ENCODE results near the gene GTPBP8.

GTPBP8 gene

DNA sequence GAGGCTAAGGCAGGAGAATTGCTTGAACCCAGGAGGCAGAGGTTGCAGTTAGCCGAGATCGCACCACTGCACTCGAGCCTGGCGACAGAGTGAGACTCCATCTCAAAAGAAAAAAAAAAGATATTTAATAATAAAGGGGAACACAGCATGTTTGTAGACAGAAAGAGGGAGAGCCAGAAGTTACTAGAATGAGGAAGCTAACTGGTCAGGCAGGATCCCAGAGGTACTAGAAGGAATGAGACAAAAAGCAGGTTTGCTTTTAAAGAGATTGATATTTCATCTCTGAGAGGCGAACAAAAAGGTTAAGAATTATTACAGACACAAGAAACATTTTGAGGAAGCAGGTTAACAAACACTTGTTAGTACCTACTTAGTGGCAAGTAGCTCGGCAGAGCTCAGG lies 25.1 kb upstream of the GTPBP8 start:
- no peaks in the 10 kb centered on the region for H3K27me3 ChIP-seq (replicated peaks; ENCODE audit: control insufficient read depth, insufficient read depth, low read length)
- H3K36me3 ChIP-seq (ENCODE audit: control insufficient read depth, insufficient read depth, low read length) = no peaks in the 10 kb centered on the region
- DNase-seq (ENCODE audit: extremely low read depth, insufficient read length) = no peak
- no peak overlapping the region for H3K4me3 ChIP-seq (replicated peaks; ENCODE audit: low read depth, low read length)
- TF ChIP-seq, protein P1, sequence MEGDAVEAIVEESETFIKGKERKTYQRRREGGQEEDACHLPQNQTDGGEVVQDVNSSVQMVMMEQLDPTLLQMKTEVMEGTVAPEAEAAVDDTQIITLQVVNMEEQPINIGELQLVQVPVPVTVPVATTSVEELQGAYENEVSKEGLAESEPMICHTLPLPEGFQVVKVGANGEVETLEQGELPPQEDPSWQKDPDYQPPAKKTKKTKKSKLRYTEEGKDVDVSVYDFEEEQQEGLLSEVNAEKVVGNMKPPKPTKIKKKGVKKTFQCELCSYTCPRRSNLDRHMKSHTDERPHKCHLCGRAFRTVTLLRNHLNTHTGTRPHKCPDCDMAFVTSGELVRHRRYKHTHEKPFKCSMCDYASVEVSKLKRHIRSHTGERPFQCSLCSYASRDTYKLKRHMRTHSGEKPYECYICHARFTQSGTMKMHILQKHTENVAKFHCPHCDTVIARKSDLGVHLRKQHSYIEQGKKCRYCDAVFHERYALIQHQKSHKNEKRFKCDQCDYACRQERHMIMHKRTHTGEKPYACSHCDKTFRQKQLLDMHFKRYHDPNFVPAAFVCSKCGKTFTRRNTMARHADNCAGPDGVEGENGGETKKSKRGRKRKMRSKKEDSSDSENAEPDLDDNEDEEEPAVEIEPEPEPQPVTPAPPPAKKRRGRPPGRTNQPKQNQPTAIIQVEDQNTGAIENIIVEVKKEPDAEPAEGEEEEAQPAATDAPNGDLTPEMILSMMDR (IDR thresholded peaks at IDR 0.05; ENCODE audit: insufficient read depth, low read length, poor library complexity, severe bottlenecking) = no peak

DNA sequence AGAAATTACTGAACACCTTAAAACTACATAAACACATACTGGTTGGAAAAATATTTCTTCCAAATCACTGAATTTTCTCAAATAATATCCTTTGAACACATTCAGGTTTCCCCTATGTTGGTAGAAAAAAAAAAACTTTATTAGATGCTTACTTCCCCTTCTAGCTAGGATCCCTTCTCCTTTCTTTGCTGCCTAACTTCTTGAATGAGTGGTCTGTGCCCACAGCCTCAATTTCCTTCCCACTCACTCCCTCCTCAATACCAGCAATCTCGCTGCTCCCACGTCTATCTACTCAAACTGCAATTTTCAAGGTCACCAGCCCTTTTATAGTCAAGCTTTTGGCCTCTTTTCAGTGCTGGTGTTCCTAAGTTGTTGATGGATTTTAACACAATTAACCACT lies 24.2 kb upstream of the GTPBP8 start:
- Histone ChIP-seq H3K4me3 (replicated peaks; ENCODE audit: low read depth, low read length) (no peak overlapping the region), H3K36me3 (ENCODE audit: control insufficient read depth, insufficient read depth, low read length) (no peaks in the 10 kb centered on the region), H3K27me3 (replicated peaks; ENCODE audit: control insufficient read depth, insufficient read depth, low read length) (no peaks in the 10 kb centered on the region)
- TF ChIP-seq, protein P1 (IDR thresholded peaks at IDR 0.05; ENCODE audit: insufficient read depth, low read length, poor library complexity, severe bottlenecking) = no peak
- DNase-seq (ENCODE audit: extremely low read depth, insufficient read length) = no peak

DNA sequence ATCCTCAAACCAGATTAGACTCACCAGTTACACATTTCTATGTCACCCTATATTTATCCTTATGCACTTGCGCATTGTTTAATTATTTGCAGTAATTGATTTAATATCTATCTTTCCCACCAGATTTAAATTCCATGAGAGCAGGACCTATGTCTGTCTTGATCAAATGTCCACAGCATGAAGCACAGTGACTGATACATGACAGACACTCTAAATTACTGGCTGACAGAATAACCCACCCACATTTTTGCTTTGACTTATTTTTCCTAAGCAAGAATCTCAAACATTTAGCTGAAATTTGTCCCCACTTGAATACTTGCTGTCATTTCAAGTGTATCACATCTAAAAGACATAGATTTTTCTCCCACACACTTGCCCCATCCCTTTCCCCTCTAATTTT lies 23.4 kb upstream of the GTPBP8 start:
- H3K4me3 ChIP-seq (replicated peaks; ENCODE audit: low read depth, low read length) = no peak overlapping the region
- DNase-seq (ENCODE audit: extremely low read depth, insufficient read length) = no peak
- no peaks in the 10 kb centered on the region for H3K36me3 ChIP-seq (ENCODE audit: control insufficient read depth, insufficient read depth, low read length)
- H3K27me3 ChIP-seq (replicated peaks; ENCODE audit: control insufficient read depth, insufficient read depth, low read length) = no peaks in the 10 kb centered on the region
- TF ChIP-seq, protein P1 (IDR thresholded peaks at IDR 0.05; ENCODE audit: insufficient read depth, low read length, poor library complexity, severe bottlenecking) = no peak

DNA sequence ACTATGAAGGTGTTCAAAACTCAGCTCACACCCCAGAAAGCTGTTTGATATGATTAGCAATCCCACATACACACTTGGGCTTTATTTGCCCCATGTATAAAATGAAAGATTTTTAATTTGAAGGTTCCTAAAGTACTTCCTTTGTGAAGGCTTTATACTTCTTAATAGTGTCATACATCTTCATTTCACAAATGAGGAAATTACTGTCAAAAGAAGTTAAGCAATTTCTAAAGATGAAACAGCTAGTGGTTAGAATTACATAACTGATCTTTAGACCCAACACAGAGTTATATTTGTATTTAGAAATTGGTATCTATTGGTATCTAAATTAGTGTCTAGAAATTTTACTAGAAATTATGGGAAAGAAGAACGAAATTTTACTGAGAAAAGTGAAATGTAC lies 23.0 kb upstream of the GTPBP8 start:
- no peaks in the 10 kb centered on the region for H3K36me3 ChIP-seq (ENCODE audit: control insufficient read depth, insufficient read depth, low read length)
- TF ChIP-seq, protein P1 (IDR thresholded peaks at IDR 0.05; ENCODE audit: insufficient read depth, low read length, poor library complexity, severe bottlenecking) = no peak
- H3K4me3 ChIP-seq (replicated peaks; ENCODE audit: low read depth, low read length) = no peak overlapping the region
- no peak for DNase-seq (ENCODE audit: extremely low read depth, insufficient read length)
- H3K27me3 ChIP-seq (replicated peaks; ENCODE audit: control insufficient read depth, insufficient read depth, low read length) = no peaks in the 10 kb centered on the region

DNA sequence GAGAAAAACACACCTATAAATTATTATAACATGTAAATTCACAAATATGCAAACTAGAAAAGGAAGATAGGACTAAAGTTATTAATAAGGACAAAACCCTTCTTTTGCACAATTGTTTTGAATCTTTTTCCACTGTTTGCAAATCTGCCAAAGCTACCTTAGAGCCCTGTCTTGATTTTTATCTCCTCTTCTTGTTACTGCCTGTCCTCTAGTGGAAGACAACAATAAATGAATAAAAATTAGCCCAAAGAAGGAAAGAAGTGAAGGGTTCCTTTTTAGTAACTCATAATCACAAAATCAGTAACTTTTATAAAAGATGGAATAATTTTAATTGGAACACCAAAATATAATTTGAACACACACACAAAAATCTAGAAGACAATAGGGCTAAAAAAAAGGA lies 18.6 kb upstream of the GTPBP8 start:
- no peak for DNase-seq (ENCODE audit: extremely low read depth, insufficient read length)
- H3K36me3 ChIP-seq (ENCODE audit: control insufficient read depth, insufficient read depth, low read length) = no peaks in the 10 kb centered on the region

More for the DNA sequence above, 18.6 kb upstream of the GTPBP8 start:
- peak overlapping the region; percentile 57; the same call in 1 of the 2 replicates for H3K4me3 ChIP-seq (replicated peaks; ENCODE audit: low read depth, low read length)
- no peaks in the 10 kb centered on the region for H3K27me3 ChIP-seq (replicated peaks; ENCODE audit: control insufficient read depth, insufficient read depth, low read length)
- TF ChIP-seq, protein P1 (IDR thresholded peaks at IDR 0.05; ENCODE audit: insufficient read depth, low read length, poor library complexity, severe bottlenecking) = peak; percentile 17

Measured in GM06990 (cell line).